Measurements from ENCODE around the gene ATP8A2. TPM values are rescaled to one million over a fixed set of nuclear protein-coding genes. Genes with fewer than 3 reads are reported as not detected.

Gene ATP8A2
- polyA plus RNA-seq, 3 donors = not detected

DNA sequence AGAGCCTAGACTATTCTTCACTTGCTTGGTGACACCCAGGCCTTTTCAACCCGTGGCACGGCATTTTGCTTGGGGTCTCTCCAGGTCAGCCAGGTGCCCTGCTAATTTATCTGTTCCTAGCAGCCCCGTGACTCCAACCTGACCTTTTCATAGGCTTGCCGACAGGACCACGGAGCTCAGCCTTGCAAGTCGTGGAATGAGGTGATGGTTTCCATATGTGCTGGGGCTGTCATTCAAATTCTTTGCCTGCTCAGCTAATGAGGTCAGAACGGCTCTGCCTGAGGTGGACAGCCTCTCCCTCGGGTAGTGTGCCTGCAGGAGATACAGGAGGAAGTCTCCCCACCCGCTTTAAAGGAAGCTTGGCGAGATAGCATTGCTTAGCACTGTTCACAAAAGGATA, 619.0 kb downstream of the ATP8A2 start:
- no peaks in the 10 kb centered on the region for H3K36me3 Mint-ChIP-seq
- Histone ChIP-seq H4K20me1 (ENCODE audit: insufficient read depth, low read length) (no peaks in the 10 kb centered on the region), H3K27ac (ENCODE audit: low read depth in 1 of 2, low read length in 2 of 2) (no peak overlapping the region), H3K36me3 (replicated peaks in 1 of 2; ENCODE audit: control insufficient read depth in 1 of 2, insufficient read depth in 2 of 2, low read length in 2 of 2) (no peaks in the 10 kb centered on the region), H3K9me3 (replicated peaks in 1 of 2; ENCODE audit: control insufficient read depth in 1 of 2, insufficient read depth in 1 of 2, low read length in 2 of 2) (no peaks in the 10 kb centered on the region), H3K79me2 (ENCODE audit: insufficient read depth, low read length) (no peaks in the 10 kb centered on the region), H3K4me1 (ENCODE audit: control insufficient read depth in 1 of 2, insufficient read depth in 2 of 2, low read length in 2 of 2) (no peaks in the 10 kb centered on the region), H3K4me2 (replicated peaks; ENCODE audit: extremely low read depth, low read length, poor library complexity, severe bottlenecking) (no peak overlapping the region), H3K4me3 (replicated peaks in 1 of 3; ENCODE audit: low read depth in 2 of 3, low read length in 3 of 3) (no peak overlapping the region), H3K27me3 (ENCODE audit: control insufficient read depth in 2 of 2, insufficient read depth in 2 of 2, low read length in 2 of 2) (no peaks in the 10 kb centered on the region), H2AFZ (ENCODE audit: insufficient read depth, low read depth, low read length, poor library complexity, severe bottlenecking) (no peak overlapping the region), H3K9ac (ENCODE audit: insufficient read depth, low read length, poor library complexity, severe bottlenecking) (no peak overlapping the region)
- WGBS (ENCODE audit: insufficient coverage) = 62% methylated on average over 9 of the region's 10 CpGs
- TF ChIP-seq CTCF (IDR thresholded peaks at IDR 0.05) = no peak
- H3K9me3 Mint-ChIP-seq = peaks cover 0 to 16% (median 6%) of the 10 kb centered on the region in 7 donors
- peaks cover 1 to 5% (median 4%) of the 10 kb centered on the region in 3 donors for H3K27me3 Mint-ChIP-seq (ENCODE audit: low read depth in 3 of 3)
- H3K27ac Mint-ChIP-seq = no peak overlapping the region
- intact Hi-C loops (cut with micrococcal nuclease) = no loop called here
- no peak overlapping the region for H3K4me3 Mint-ChIP-seq
- no peak for DNase-seq
- H3K4me1 Mint-ChIP-seq = no peaks in the 10 kb centered on the region

- no peaks in the 10 kb centered on the region for H3K36me3 Mint-ChIP-seq
- no CpG with 5 or more reads among the region's 1 CpG for WGBS (ENCODE audit: insufficient coverage)
- no peak for DNase-seq
- H3K27ac ChIP-seq (ENCODE audit: low read depth in 1 of 2, low read length in 2 of 2) = no peak overlapping the region
- intact Hi-C loops (cut with micrococcal nuclease) = no loop called here
- H3K9me3 Mint-ChIP-seq = peaks cover 0 to 19% (median 10%) of the 10 kb centered on the region in 7 donors
- no peak for TF ChIP-seq CTCF (IDR thresholded peaks at IDR 0.05)
- H3K4me1 ChIP-seq (ENCODE audit: control insufficient read depth in 1 of 2, insufficient read depth in 2 of 2, low read length in 2 of 2) = no peaks in the 10 kb centered on the region
- H3K79me2 ChIP-seq (ENCODE audit: insufficient read depth, low read length) = no peaks in the 10 kb centered on the region
- H3K9ac ChIP-seq (ENCODE audit: insufficient read depth, low read length, poor library complexity, severe bottlenecking) = no peak overlapping the region
- H3K27me3 ChIP-seq (ENCODE audit: control insufficient read depth in 2 of 2, insufficient read depth in 2 of 2, low read length in 2 of 2) = no peaks in the 10 kb centered on the region
- H3K9me3 ChIP-seq (replicated peaks in 1 of 2; ENCODE audit: control insufficient read depth in 1 of 2, insufficient read depth in 1 of 2, low read length in 2 of 2) = no peaks in the 10 kb centered on the region
- H3K4me3 ChIP-seq (replicated peaks in 1 of 3; ENCODE audit: low read depth in 2 of 3, low read length in 3 of 3) = no peak overlapping the region
- no peaks in the 10 kb centered on the region for H4K20me1 ChIP-seq (ENCODE audit: insufficient read depth, low read length)
- no peak overlapping the region for H3K4me2 ChIP-seq (replicated peaks; ENCODE audit: extremely low read depth, low read length, poor library complexity, severe bottlenecking)
- no peak overlapping the region for H2AFZ ChIP-seq (ENCODE audit: insufficient read depth, low read depth, low read length, poor library complexity, severe bottlenecking)
- no peaks in the 10 kb centered on the region for H3K36me3 ChIP-seq (replicated peaks in 1 of 2; ENCODE audit: control insufficient read depth in 1 of 2, insufficient read depth in 2 of 2, low read length in 2 of 2)
- peaks cover 1 to 5% (median 2%) of the 10 kb centered on the region in 3 donors for H3K27me3 Mint-ChIP-seq (ENCODE audit: low read depth in 3 of 3)
- no peak overlapping the region for H3K27ac Mint-ChIP-seq
- no peaks in the 10 kb centered on the region for H3K4me1 Mint-ChIP-seq
- H3K4me3 Mint-ChIP-seq = no peak overlapping the region
Observed at GRCh38 chr13:25992076-25992475, 620.3 kb downstream of the ATP8A2 start.

All from CD14-positive monocyte (primary cell).